DOHH2 (cell line): ENCODE results near the gene CLK3.

Experiments
- CTCF ChIP-seq: fragments of 200-600 bp; sonication (generic); IDR thresholded peaks from one replicate; pipeline ENCODE4 v1.5.1; 2014; ENCODE audit warnings: antibody characterized with exemption, mild to moderate bottlenecking, low read depth, low read length; ENCODE audit not compliant: poor library complexity, severe bottlenecking
- EZH2phosphoT487 ChIP-seq: fragments of 200-600 bp; sonication (generic); IDR thresholded peaks from 2 replicates; pipeline ENCODE4 v1.6.1; 2017; ENCODE audit warnings: borderline replicate concordance, mild to moderate bottlenecking, antibody characterized with exemption, low read length, moderate library complexity, mixed read lengths

- TF ChIP-seq CTCF (no peak), EZH2phosphoT487 (no peak)
Observed at GRCh38 chr15:74584779-74585178, 30.9 kb upstream of the CLK3 start.
